ENCODE data around the gene MPHOSPH9.

Gene MPHOSPH9

GRCh38 chr12:123171967-123172366 lies 61.0 kb downstream of the MPHOSPH9 start:
- Histone ChIP-seq H3K36me3 (ENCODE audit: control insufficient read depth in 1 of 2, insufficient read depth in 2 of 2, low read length in 2 of 2) (peaks cover 4 to 30% of the 10 kb centered on the region in 2 donors), H3K4me1 (ENCODE audit: control insufficient read depth in 1 of 2, insufficient read depth in 2 of 2, low read length in 2 of 2) (no peaks in the 10 kb centered on the region), H3K27me3 (ENCODE audit: control insufficient read depth in 1 of 2, insufficient read depth in 2 of 2, low read length in 2 of 2) (no peaks in the 10 kb centered on the region), H3K4me3 (ENCODE audit: low read depth in 1 of 2, low read length in 2 of 2) (no peak overlapping the region), H3K27ac (ENCODE audit: low read depth, low read length) (no peak overlapping the region), H3K9me3 (ENCODE audit: control insufficient read depth in 1 of 2, low read length in 2 of 2) (no peaks in the 10 kb centered on the region), H3K9ac (ENCODE audit: low read depth in 1 of 2, low read length in 2 of 2) (no peak overlapping the region)

DNA sequence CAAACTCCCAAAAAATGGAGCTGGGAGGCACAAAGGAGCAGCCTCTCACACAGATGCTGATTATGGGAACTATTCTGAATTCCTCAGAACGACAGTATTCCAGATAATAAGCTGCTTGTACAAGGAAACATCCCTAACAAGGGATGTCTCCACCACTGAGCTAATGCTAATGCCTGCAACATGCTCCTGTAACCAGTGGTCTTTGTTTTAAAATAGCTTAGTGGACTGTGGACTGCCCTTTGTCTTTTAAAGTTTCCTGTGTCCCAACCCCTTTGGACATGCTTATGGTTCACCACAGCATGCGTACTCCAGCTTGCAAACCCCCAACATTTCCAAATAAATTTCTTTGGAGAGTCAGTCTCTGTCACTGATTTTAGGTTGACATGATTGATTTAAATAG lies 65.6 kb downstream of the MPHOSPH9 start:
- H3K9me3 ChIP-seq (ENCODE audit: control insufficient read depth in 1 of 2, low read length in 2 of 2), result no peaks in the 10 kb centered on the region
- no peak overlapping the region for H3K9ac ChIP-seq (ENCODE audit: low read depth in 1 of 2, low read length in 2 of 2)
- no peak overlapping the region for H3K4me3 ChIP-seq (ENCODE audit: low read depth in 1 of 2, low read length in 2 of 2)
- no peaks in the 10 kb centered on the region for H3K27me3 ChIP-seq (ENCODE audit: control insufficient read depth in 1 of 2, insufficient read depth in 2 of 2, low read length in 2 of 2)
- no peaks in the 10 kb centered on the region for H3K4me1 ChIP-seq (ENCODE audit: control insufficient read depth in 1 of 2, insufficient read depth in 2 of 2, low read length in 2 of 2)
- no peak overlapping the region for H3K27ac ChIP-seq (ENCODE audit: low read depth, low read length)
- H3K36me3 ChIP-seq (ENCODE audit: control insufficient read depth in 1 of 2, insufficient read depth in 2 of 2, low read length in 2 of 2), result peaks cover 0 to 28% of the 10 kb centered on the region in 2 donors

DNA sequence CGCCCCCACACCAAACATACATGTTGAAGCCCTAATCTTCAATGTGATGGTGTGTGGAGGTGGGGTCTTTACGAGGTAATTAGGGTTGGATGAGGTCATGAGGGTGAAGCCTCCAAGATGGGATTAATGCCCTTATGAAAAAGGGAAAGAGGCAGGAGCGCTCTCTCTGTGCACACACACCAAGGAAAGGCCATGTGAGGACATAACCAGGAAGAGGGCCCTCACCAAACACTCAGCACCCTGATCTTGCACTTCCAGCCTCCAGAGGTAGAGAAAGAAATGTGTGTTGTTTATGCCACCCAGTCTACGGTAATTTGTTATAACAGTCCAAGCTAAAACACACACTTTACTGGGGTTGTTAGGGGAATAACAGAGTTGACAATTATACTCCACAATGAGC lies 67.4 kb downstream of the MPHOSPH9 start:
- H3K4me1 ChIP-seq (ENCODE audit: control insufficient read depth in 1 of 2, insufficient read depth in 2 of 2, low read length in 2 of 2), result no peaks in the 10 kb centered on the region
- no peak overlapping the region for H3K27ac ChIP-seq (ENCODE audit: low read depth, low read length)
- H3K9me3 ChIP-seq (ENCODE audit: control insufficient read depth in 1 of 2, low read length in 2 of 2), result no peaks in the 10 kb centered on the region
- no peak overlapping the region for H3K4me3 ChIP-seq (ENCODE audit: low read depth in 1 of 2, low read length in 2 of 2)
- no peak overlapping the region for H3K9ac ChIP-seq (ENCODE audit: low read depth in 1 of 2, low read length in 2 of 2)
- H3K36me3 ChIP-seq (ENCODE audit: control insufficient read depth in 1 of 2, insufficient read depth in 2 of 2, low read length in 2 of 2), result peaks cover 0 to 26% of the 10 kb centered on the region in 2 donors
- H3K27me3 ChIP-seq (ENCODE audit: control insufficient read depth in 1 of 2, insufficient read depth in 2 of 2, low read length in 2 of 2), result no peaks in the 10 kb centered on the region

DNA sequence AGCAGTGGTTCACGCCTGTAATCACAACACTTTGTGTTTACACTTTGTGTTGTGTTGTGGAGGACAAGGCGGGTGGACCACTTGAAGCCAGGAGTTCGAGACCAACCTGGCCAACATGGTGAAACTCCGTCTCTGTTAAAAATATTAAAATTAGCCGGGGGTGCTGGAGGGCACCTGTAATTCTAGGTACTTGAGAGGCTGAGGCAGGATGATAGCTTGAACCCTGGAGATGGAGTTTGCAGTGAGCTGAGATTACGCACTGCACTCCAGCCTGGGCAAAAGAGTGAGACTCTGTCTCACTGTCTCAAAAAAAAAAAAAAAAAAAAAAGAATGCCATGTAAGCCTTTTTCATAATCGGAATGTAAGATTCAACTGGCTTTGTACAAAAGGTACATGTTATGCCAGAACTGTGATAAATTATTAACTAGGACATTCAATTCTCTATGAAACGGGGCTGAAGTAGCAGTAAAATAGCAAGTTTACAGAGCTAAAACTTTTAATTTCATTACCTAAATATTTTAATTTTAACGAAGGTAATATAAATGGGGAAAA lies 68.2 kb downstream of the MPHOSPH9 start:
- Histone ChIP-seq H3K36me3 (ENCODE audit: control insufficient read depth in 1 of 2, insufficient read depth in 2 of 2, low read length in 2 of 2) (peaks cover 0 to 26% of the 10 kb centered on the region in 2 donors), H3K4me3 (ENCODE audit: low read depth in 1 of 2, low read length in 2 of 2) (no peak overlapping the region), H3K9me3 (ENCODE audit: control insufficient read depth in 1 of 2, low read length in 2 of 2) (no peaks in the 10 kb centered on the region), H3K4me1 (ENCODE audit: control insufficient read depth in 1 of 2, insufficient read depth in 2 of 2, low read length in 2 of 2) (no peaks in the 10 kb centered on the region), H3K9ac (ENCODE audit: low read depth in 1 of 2, low read length in 2 of 2) (no peak overlapping the region), H3K27me3 (ENCODE audit: control insufficient read depth in 1 of 2, insufficient read depth in 2 of 2, low read length in 2 of 2) (no peaks in the 10 kb centered on the region), H3K27ac (ENCODE audit: low read depth, low read length) (no peak overlapping the region)

GRCh38 chr12:123164222-123164621 lies 68.7 kb downstream of the MPHOSPH9 start:
- Histone ChIP-seq H3K4me3 (ENCODE audit: low read depth in 1 of 2, low read length in 2 of 2) (no peak overlapping the region), H3K36me3 (ENCODE audit: control insufficient read depth in 1 of 2, insufficient read depth in 2 of 2, low read length in 2 of 2) (peaks cover 0 to 26% of the 10 kb centered on the region in 2 donors), H3K27ac (ENCODE audit: low read depth, low read length) (no peak overlapping the region), H3K27me3 (ENCODE audit: control insufficient read depth in 1 of 2, insufficient read depth in 2 of 2, low read length in 2 of 2) (no peaks in the 10 kb centered on the region), H3K9me3 (ENCODE audit: control insufficient read depth in 1 of 2, low read length in 2 of 2) (no peaks in the 10 kb centered on the region), H3K9ac (ENCODE audit: low read depth in 1 of 2, low read length in 2 of 2) (no peak overlapping the region), H3K4me1 (ENCODE audit: control insufficient read depth in 1 of 2, insufficient read depth in 2 of 2, low read length in 2 of 2) (no peaks in the 10 kb centered on the region)

DNA sequence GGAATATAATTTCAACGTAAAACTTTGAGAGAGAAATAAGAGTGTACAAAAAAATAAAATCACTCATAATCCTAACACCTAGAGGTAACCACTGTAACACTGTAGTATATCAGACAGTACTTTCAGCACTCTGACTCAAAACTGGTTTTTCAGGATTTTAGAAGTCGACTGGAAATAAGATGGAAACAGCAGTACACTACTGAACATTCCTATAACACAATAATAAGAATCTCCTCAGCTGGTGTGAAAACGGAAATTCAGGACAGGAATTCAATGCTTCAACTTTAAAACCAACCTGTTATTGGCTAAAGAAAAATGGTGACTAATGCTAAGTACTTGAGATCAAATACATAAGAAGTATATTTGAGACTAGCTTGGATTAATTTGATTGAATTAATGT lies 69.7 kb downstream of the MPHOSPH9 start:
- H3K27ac ChIP-seq (ENCODE audit: low read depth, low read length), result no peak overlapping the region
- H3K27me3 ChIP-seq (ENCODE audit: control insufficient read depth in 1 of 2, insufficient read depth in 2 of 2, low read length in 2 of 2), result no peaks in the 10 kb centered on the region
- peaks cover 0 to 26% of the 10 kb centered on the region in 2 donors for H3K36me3 ChIP-seq (ENCODE audit: control insufficient read depth in 1 of 2, insufficient read depth in 2 of 2, low read length in 2 of 2)
- H3K4me3 ChIP-seq (ENCODE audit: low read depth in 1 of 2, low read length in 2 of 2), result no peak overlapping the region
- H3K9ac ChIP-seq (ENCODE audit: low read depth in 1 of 2, low read length in 2 of 2), result no peak overlapping the region
- no peaks in the 10 kb centered on the region for H3K4me1 ChIP-seq (ENCODE audit: control insufficient read depth in 1 of 2, insufficient read depth in 2 of 2, low read length in 2 of 2)
- H3K9me3 ChIP-seq (ENCODE audit: control insufficient read depth in 1 of 2, low read length in 2 of 2), result no peaks in the 10 kb centered on the region

- H3K4me1 ChIP-seq (ENCODE audit: control insufficient read depth in 1 of 2, insufficient read depth in 2 of 2, low read length in 2 of 2), result no peaks in the 10 kb centered on the region
- no peak overlapping the region for H3K9ac ChIP-seq (ENCODE audit: low read depth in 1 of 2, low read length in 2 of 2)
- peaks cover 0 to 26% of the 10 kb centered on the region in 2 donors for H3K36me3 ChIP-seq (ENCODE audit: control insufficient read depth in 1 of 2, insufficient read depth in 2 of 2, low read length in 2 of 2)
- H3K4me3 ChIP-seq (ENCODE audit: low read depth in 1 of 2, low read length in 2 of 2), result no peak overlapping the region
- H3K9me3 ChIP-seq (ENCODE audit: control insufficient read depth in 1 of 2, low read length in 2 of 2), result no peaks in the 10 kb centered on the region
- H3K27me3 ChIP-seq (ENCODE audit: control insufficient read depth in 1 of 2, insufficient read depth in 2 of 2, low read length in 2 of 2), result no peaks in the 10 kb centered on the region
- H3K27ac ChIP-seq (ENCODE audit: low read depth, low read length), result peak overlapping the region; percentile 2
Measured at GRCh38 chr12:123160801-123161487, 72.0 kb downstream of the MPHOSPH9 start.

GRCh38 chr12:123153906-123154305 lies 79.0 kb downstream of the MPHOSPH9 start:
- H3K9ac ChIP-seq (ENCODE audit: low read depth in 1 of 2, low read length in 2 of 2), result no peak overlapping the region

DNA sequence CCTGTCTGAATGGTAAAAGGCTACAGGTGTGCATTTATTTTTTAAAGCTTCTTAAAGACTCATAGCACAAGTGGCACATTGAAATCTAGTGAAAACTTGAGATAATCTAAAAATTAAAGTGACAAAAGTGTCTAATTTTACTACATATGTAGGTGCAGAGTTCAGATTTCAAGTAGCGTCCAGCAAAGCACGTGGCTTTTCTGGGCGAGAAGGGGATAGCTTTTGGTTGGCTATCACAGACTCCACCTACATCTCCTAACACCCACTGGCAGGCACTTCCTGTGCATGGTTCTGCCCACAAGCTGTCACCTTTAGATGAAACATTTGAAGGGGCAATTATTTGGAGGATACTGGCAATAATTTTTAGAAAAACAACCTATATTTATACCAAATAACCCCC lies 80.1 kb downstream of the MPHOSPH9 start:
- Histone ChIP-seq H3K27ac (ENCODE audit: low read depth, low read length) (no peak overlapping the region), H3K4me3 (ENCODE audit: low read depth in 1 of 2, low read length in 2 of 2) (no peak overlapping the region), H3K36me3 (ENCODE audit: control insufficient read depth in 1 of 2, insufficient read depth in 2 of 2, low read length in 2 of 2) (peaks cover 0 to 4% of the 10 kb centered on the region in 2 donors), H3K9ac (ENCODE audit: low read depth in 1 of 2, low read length in 2 of 2) (no peak overlapping the region), H3K9me3 (ENCODE audit: control insufficient read depth in 1 of 2, low read length in 2 of 2) (no peaks in the 10 kb centered on the region), H3K27me3 (ENCODE audit: control insufficient read depth in 1 of 2, insufficient read depth in 2 of 2, low read length in 2 of 2) (peaks cover 0 to 4% of the 10 kb centered on the region in 2 donors), H3K4me1 (ENCODE audit: control insufficient read depth in 1 of 2, insufficient read depth in 2 of 2, low read length in 2 of 2) (peaks cover 15 to 17% of the 10 kb centered on the region in 2 donors)

More at GRCh38 chr12:123153906-123154305, 79.0 kb downstream of the MPHOSPH9 start:
- no peak overlapping the region for H3K27ac ChIP-seq (ENCODE audit: low read depth, low read length)
- H3K27me3 ChIP-seq (ENCODE audit: control insufficient read depth in 1 of 2, insufficient read depth in 2 of 2, low read length in 2 of 2), result peaks cover 0 to 4% of the 10 kb centered on the region in 2 donors
- no peaks in the 10 kb centered on the region for H3K9me3 ChIP-seq (ENCODE audit: control insufficient read depth in 1 of 2, low read length in 2 of 2)
- peaks cover 0 to 4% of the 10 kb centered on the region in 2 donors for H3K36me3 ChIP-seq (ENCODE audit: control insufficient read depth in 1 of 2, insufficient read depth in 2 of 2, low read length in 2 of 2)
- no peak overlapping the region for H3K4me3 ChIP-seq (ENCODE audit: low read depth in 1 of 2, low read length in 2 of 2)
- peaks cover 15 to 17% of the 10 kb centered on the region in 2 donors for H3K4me1 ChIP-seq (ENCODE audit: control insufficient read depth in 1 of 2, insufficient read depth in 2 of 2, low read length in 2 of 2)

DNA sequence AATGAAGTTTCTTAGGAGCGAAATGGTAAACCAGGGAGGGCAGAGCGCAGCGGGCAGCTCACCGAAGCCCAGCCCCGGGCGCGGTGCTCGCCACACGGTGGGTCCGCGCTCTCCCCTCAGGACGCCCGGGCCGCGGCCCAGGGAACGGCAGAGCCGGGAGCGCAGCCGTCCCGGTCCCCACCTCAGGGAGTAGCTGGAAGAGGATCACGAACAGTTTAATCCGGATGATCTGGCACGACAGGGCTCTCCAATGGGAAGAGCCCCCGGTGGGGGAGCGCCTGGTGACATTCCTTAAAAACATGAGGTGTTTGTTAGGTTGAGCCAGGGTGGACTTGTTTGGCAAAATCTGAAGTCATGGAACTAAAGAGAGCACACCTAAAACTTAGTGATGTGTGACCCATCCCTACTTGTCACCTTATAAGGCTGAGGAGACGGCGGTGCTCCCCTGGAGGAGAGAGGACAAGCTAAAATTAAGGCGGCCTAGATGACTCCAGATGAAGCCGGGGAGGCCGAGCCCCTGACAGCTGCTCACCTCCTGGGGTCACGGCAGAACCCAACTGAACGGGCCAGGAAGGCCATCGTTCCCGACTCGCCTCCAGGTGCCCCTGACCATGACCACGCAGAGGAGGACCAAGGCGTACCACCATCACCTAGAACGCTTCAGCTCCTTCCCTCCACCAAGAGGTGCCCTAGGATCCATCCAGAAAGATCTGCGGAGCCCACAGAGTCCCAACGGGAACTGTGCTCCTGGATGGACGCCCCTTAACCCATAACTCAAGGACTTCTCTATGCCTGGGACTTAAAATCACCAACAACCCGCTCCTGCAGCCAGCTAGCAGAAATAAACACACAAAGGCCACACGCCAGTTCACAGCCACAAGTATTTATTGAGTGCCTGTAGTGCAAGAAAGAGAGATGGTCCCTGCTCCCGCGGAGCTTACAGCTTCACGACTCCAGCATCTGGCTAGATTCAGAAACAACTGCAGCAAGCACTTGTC lies 81.2 kb downstream of the MPHOSPH9 start:
- Histone ChIP-seq H3K27ac (ENCODE audit: low read depth, low read length) (peak overlapping the region; percentile 68), H3K9ac (ENCODE audit: low read depth in 1 of 2, low read length in 2 of 2) (peak overlapping the region; percentile 69 to 75), H3K36me3 (ENCODE audit: control insufficient read depth in 1 of 2, insufficient read depth in 2 of 2, low read length in 2 of 2) (peaks cover 0 to 4% of the 10 kb centered on the region in 2 donors), H3K9me3 (ENCODE audit: control insufficient read depth in 1 of 2, low read length in 2 of 2) (no peaks in the 10 kb centered on the region), H3K4me3 (ENCODE audit: low read depth in 1 of 2, low read length in 2 of 2) (peak overlapping the region; percentile 69 to 74), H3K27me3 (ENCODE audit: control insufficient read depth in 1 of 2, insufficient read depth in 2 of 2, low read length in 2 of 2) (peaks cover 0 to 4% of the 10 kb centered on the region in 2 donors), H3K4me1 (ENCODE audit: control insufficient read depth in 1 of 2, insufficient read depth in 2 of 2, low read length in 2 of 2) (peaks cover 17 to 20% of the 10 kb centered on the region in 2 donors)
